HEK293 (cell line): ENCODE results near the gene C1orf52.
"Not testable (repeated sequence)": the region's sequence is repeated elsewhere in the genome, so short reads cannot be mapped to it uniquely, and the experiment has no call there.

Source experiments
- SP2 ChIP-seq: fragments of 450-650 bp; formaldehyde crosslinking; IDR thresholded peaks from 2 replicates; pipeline ENCODE4 v1.5.1; 2016; ENCODE audit warnings: missing biosample characterization, missing genetic modification characterization
- ZEB2 ChIP-seq: fragments of 450-650 bp; formaldehyde crosslinking; IDR thresholded peaks from 2 replicates; pipeline ENCODE4 v1.5.1; 2016; ENCODE audit warnings: missing biosample characterization, missing genetic modification characterization
- ZFP3 ChIP-seq: fragments of 450-650 bp; formaldehyde crosslinking; IDR thresholded peaks from 2 replicates; pipeline ENCODE4 v1.5.1; 2016; ENCODE audit warnings: low read depth, missing biosample characterization, missing genetic modification characterization
- ZFP41 ChIP-seq: fragments of 450-650 bp; formaldehyde crosslinking; IDR thresholded peaks from 2 replicates; pipeline ENCODE4 v1.5.1; 2016; ENCODE audit warnings: missing biosample characterization, missing genetic modification characterization, borderline replicate concordance
- ZNF24 ChIP-seq: fragments of 450-650 bp; formaldehyde crosslinking; IDR thresholded peaks from 2 replicates; pipeline ENCODE4 v1.5.1; 2016; ENCODE audit warnings: missing biosample characterization, missing genetic modification characterization
- ZNF544 ChIP-seq: fragments of 450-650 bp; formaldehyde crosslinking; IDR thresholded peaks from 2 replicates; pipeline ENCODE4 v1.5.0; 2017; ENCODE audit warnings: missing biosample characterization, missing genetic modification characterization
- ZSCAN5A ChIP-seq: fragments of 450-650 bp; formaldehyde crosslinking; IDR thresholded peaks from 2 replicates; pipeline ENCODE4 v1.5.1; 2016; ENCODE audit warnings: missing biosample characterization, missing genetic modification characterization
- TF ChIP-seq, protein P1 (sequence below): fragments of 450-650 bp; formaldehyde crosslinking; IDR thresholded peaks from 2 replicates; pipeline ENCODE4 v1.5.1; 2016; ENCODE audit warnings: missing biosample characterization, missing genetic modification characterization
- TF ChIP-seq, protein P2 (sequence below): fragments of 450-650 bp; formaldehyde crosslinking; IDR thresholded peaks from 2 replicates; pipeline ENCODE4 v1.5.1; 2016; ENCODE audit warnings: missing biosample characterization, missing genetic modification characterization
- TF ChIP-seq, protein P3 (sequence below): fragments of 450-650 bp; formaldehyde crosslinking; conservative IDR thresholded peaks from 2 replicates; pipeline ENCODE4 v1.5.1; 2016; ENCODE audit warnings: low read depth, missing biosample characterization, missing genetic modification characterization

GRCh38 chr1:85249042-85249441 lies 10.4 kb downstream of the C1orf52 start:
- TF ChIP-seq, protein P1, sequence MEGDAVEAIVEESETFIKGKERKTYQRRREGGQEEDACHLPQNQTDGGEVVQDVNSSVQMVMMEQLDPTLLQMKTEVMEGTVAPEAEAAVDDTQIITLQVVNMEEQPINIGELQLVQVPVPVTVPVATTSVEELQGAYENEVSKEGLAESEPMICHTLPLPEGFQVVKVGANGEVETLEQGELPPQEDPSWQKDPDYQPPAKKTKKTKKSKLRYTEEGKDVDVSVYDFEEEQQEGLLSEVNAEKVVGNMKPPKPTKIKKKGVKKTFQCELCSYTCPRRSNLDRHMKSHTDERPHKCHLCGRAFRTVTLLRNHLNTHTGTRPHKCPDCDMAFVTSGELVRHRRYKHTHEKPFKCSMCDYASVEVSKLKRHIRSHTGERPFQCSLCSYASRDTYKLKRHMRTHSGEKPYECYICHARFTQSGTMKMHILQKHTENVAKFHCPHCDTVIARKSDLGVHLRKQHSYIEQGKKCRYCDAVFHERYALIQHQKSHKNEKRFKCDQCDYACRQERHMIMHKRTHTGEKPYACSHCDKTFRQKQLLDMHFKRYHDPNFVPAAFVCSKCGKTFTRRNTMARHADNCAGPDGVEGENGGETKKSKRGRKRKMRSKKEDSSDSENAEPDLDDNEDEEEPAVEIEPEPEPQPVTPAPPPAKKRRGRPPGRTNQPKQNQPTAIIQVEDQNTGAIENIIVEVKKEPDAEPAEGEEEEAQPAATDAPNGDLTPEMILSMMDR, result not testable (repeated sequence)
- not testable (repeated sequence) for TF ChIP-seq ZSCAN5A (tag by site-specific recombination); ZFP3; ZFP41; ZNF24 (tag by site-specific recombination); ZEB2 (tag by site-specific recombination); SP2 (tag by site-specific recombination); ZNF544 (tag by site-specific recombination)
- TF ChIP-seq, protein P2, sequence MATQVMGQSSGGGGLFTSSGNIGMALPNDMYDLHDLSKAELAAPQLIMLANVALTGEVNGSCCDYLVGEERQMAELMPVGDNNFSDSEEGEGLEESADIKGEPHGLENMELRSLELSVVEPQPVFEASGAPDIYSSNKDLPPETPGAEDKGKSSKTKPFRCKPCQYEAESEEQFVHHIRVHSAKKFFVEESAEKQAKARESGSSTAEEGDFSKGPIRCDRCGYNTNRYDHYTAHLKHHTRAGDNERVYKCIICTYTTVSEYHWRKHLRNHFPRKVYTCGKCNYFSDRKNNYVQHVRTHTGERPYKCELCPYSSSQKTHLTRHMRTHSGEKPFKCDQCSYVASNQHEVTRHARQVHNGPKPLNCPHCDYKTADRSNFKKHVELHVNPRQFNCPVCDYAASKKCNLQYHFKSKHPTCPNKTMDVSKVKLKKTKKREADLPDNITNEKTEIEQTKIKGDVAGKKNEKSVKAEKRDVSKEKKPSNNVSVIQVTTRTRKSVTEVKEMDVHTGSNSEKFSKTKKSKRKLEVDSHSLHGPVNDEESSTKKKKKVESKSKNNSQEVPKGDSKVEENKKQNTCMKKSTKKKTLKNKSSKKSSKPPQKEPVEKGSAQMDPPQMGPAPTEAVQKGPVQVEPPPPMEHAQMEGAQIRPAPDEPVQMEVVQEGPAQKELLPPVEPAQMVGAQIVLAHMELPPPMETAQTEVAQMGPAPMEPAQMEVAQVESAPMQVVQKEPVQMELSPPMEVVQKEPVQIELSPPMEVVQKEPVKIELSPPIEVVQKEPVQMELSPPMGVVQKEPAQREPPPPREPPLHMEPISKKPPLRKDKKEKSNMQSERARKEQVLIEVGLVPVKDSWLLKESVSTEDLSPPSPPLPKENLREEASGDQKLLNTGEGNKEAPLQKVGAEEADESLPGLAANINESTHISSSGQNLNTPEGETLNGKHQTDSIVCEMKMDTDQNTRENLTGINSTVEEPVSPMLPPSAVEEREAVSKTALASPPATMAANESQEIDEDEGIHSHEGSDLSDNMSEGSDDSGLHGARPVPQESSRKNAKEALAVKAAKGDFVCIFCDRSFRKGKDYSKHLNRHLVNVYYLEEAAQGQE, result not testable (repeated sequence)
- TF ChIP-seq, protein P3, sequence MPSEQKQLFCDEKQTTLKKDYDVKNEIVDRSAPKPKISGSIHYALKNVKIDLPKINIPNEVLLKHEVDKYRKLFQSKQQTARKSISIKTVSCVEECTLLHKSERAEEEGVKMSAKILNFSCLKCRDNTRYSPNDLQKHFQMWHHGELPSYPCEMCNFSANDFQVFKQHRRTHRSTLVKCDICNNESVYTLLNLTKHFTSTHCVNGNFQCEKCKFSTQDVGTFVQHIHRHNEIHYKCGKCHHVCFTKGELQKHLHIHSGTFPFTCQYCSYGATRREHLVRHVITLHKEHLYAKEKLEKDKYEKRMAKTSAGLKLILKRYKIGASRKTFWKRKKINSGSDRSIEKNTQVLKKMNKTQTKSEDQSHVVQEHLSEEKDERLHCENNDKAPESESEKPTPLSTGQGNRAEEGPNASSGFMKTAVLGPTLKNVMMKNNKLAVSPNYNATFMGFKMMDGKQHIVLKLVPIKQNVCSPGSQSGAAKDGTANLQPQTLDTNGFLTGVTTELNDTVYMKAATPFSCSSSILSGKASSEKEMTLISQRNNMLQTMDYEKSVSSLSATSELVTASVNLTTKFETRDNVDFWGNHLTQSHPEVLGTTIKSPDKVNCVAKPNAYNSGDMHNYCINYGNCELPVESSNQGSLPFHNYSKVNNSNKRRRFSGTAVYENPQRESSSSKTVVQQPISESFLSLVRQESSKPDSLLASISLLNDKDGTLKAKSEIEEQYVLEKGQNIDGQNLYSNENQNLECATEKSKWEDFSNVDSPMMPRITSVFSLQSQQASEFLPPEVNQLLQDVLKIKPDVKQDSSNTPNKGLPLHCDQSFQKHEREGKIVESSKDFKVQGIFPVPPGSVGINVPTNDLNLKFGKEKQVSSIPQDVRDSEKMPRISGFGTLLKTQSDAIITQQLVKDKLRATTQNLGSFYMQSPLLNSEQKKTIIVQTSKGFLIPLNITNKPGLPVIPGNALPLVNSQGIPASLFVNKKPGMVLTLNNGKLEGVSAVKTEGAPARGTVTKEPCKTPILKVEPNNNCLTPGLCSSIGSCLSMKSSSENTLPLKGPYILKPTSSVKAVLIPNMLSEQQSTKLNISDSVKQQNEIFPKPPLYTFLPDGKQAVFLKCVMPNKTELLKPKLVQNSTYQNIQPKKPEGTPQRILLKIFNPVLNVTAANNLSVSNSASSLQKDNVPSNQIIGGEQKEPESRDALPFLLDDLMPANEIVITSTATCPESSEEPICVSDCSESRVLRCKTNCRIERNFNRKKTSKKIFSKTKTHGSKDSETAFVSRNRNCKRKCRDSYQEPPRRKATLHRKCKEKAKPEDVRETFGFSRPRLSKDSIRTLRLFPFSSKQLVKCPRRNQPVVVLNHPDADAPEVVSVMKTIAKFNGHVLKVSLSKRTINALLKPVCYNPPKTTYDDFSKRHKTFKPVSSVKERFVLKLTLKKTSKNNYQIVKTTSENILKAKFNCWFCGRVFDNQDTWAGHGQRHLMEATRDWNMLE (tag by site-specific recombination), result not testable (repeated sequence)
